T-cell (primary cell): ENCODE measurements around the gene CEMIP. TPM values are rescaled to one million over a fixed set of nuclear protein-coding genes. Genes with fewer than 3 reads are reported as not detected.
"Not testable (repeated sequence)": the region's sequence is repeated elsewhere in the genome, so short reads cannot be mapped to it uniquely, and the experiment has no call there.

Source experiments
- ATAC-seq, 4 experiments: fragments of 200-7000 bp in 3 of 4; fragments of 150-1000 bp in 1 of 4; cut with Tn5 transposase; replicated peaks in 1 of 4; 1 replicate in 3 of 4; 2 replicates in 1 of 4; pipeline ENCODE4 v1.10.0; 2021; ENCODE audit warnings: moderate library complexity in 3 of 4, mild to moderate bottlenecking in 2 of 4, moderate number of reproducible peaks in 1 of 4
- CTCF ChIA-PET, 2 donors: fragments of 300-600 bp; sonication (Branson Sonifier 250); formaldehyde crosslinking; loops; one replicate each; lab custom pipeline; 2022; ENCODE audit warnings: antibody characterized with exemption in 2 of 2; lab: Charles Lee
- POLR2A ChIA-PET, 2 donors: fragments of 300-600 bp; sonication (Branson Sonifier 250); formaldehyde crosslinking; loops; one replicate each; lab custom pipeline; 2022; ENCODE audit warnings: antibody characterized with exemption in 2 of 2; lab: Charles Lee
- DNase-seq, 35 experiments: peaks; one replicate each; pipeline versions ENCODE4 v3.0.0 to v3.0.0-alpha.2; 2013 to 2023
- H3K27ac ChIP-seq: one replicate; pipeline ENCODE4 v1.5.1; 2013; ENCODE audit warnings: low read length
- H3K27me3 ChIP-seq, 2 experiments: replicated peaks in 1 of 2; 1 replicate in 1 of 2; 2 replicates in 1 of 2; pipeline versions ENCODE4 v1.6.1 to v1.7.0; 2013; ENCODE audit warnings: low read length in 1 of 2, mixed read lengths in 1 of 2; ENCODE audit not compliant: control insufficient read depth in 2 of 2, insufficient read depth in 2 of 2; ENCODE audit errors: extremely low read depth in 1 of 2
- H3K36me3 ChIP-seq, 2 donors: 1 replicate in 1 of 2; 2 replicates in 1 of 2; pipeline versions ENCODE4 v1.6.1 to v1.7.0; 2013; ENCODE audit warnings: low read length in 1 of 2; ENCODE audit not compliant: control insufficient read depth in 2 of 2, insufficient read depth in 1 of 2; ENCODE audit errors: extremely low read depth in 1 of 2
- H3K4me1 ChIP-seq, 2 experiments: 1 replicate in 1 of 2; 2 replicates in 1 of 2; pipeline versions ENCODE4 v1.6.1 to v1.7.0; 2013; ENCODE audit warnings: low read length in 2 of 2, mixed read lengths in 1 of 2; ENCODE audit not compliant: insufficient read depth in 2 of 2, control insufficient read depth in 1 of 2; ENCODE audit errors: extremely low read depth in 1 of 2
- H3K4me3 ChIP-seq, 2 donors: 1 replicate in 1 of 2; 2 replicates in 1 of 2; pipeline versions ENCODE4 v1.5.1 to v1.7.0; 2013; ENCODE audit warnings: mild to moderate bottlenecking in 2 of 2, low read length in 1 of 2, moderate library complexity in 1 of 2; ENCODE audit not compliant: control insufficient read depth in 1 of 2; ENCODE audit errors: extremely low read depth in 1 of 2
- H3K9me3 ChIP-seq: 2 replicates; pipeline ENCODE4 v1.7.0; 2013
- H3K27ac Mint-ChIP-seq, 2 donors: one replicate each; pipeline ENCODE4 v1.8.0; 2020 to 2021; ENCODE audit warnings: mild to moderate bottlenecking in 2 of 2, mixed read lengths in 2 of 2
- H3K27me3 Mint-ChIP-seq, 2 donors: one replicate each; pipeline ENCODE4 v1.8.0; 2021 to 2022; ENCODE audit warnings: mixed read lengths in 2 of 2
- H3K36me3 Mint-ChIP-seq: one replicate; pipeline ENCODE4 v1.8.0; 2021; ENCODE audit warnings: mixed read lengths
- H3K4me1 Mint-ChIP-seq, 3 donors: one replicate each; pipeline ENCODE4 v1.8.0; 2020 to 2022; ENCODE audit warnings: mixed read lengths in 3 of 3, mild to moderate bottlenecking in 1 of 3
- H3K4me3 Mint-ChIP-seq, 3 donors: one replicate each; pipeline ENCODE4 v1.8.0; 2020 to 2022; ENCODE audit warnings: mild to moderate bottlenecking in 3 of 3, mixed read lengths in 3 of 3, moderate library complexity in 3 of 3
- H3K9me3 Mint-ChIP-seq, 3 donors: one replicate each; pipeline ENCODE4 v1.8.0; 2020 to 2022; ENCODE audit warnings: mixed read lengths in 3 of 3
- WGBS: methylation state at CpG from one replicate; pipeline ENCODE4 v1.1.5; 2013; ENCODE audit warnings: missing lambda C conversion rate; ENCODE audit not compliant: insufficient coverage; 5-methylcytosine and 5-hydroxymethylcytosine counted together
- total RNA-seq, 35 experiments: library from RNA in 6 of 35; stranded (reverse) in 6 of 35; fragments of 120-200 nt in 1 of 35; gene quantifications; one replicate each; pipeline versions ENCODE4 v1.2.1 to v1.2.4 and lab custom pipeline; 2013 to 2026

Gene CEMIP
- total RNA-seq, 5 donors from 2014 or later (not counting 1 experiment from before 2014, with no cell fraction given), result 0.63 to 1.2 (median 1.2) TPM; not detected in 2

- peaks cover 7 to 27% of the 10 kb centered on the region in 2 donors for H3K36me3 ChIP-seq
- DNase-seq, result peak in 1 of 35 experiments; percentile 7
- WGBS, result 71% methylated on average over 5 of the region's 19 CpGs
- H3K27ac ChIP-seq, H3K27me3 Mint-ChIP-seq, H3K4me1 ChIP-seq, H3K4me3 Mint-ChIP-seq, H3K9me3 Mint-ChIP-seq, POLR2A ChIA-PET, H3K4me3 ChIP-seq, H3K9me3 ChIP-seq, H3K27ac Mint-ChIP-seq, H3K4me1 Mint-ChIP-seq, CTCF ChIA-PET, H3K27me3 ChIP-seq: not testable (repeated sequence)
- peaks cover 63% of the 10 kb centered on the region for H3K36me3 Mint-ChIP-seq
- ATAC-seq, result peak in 3 of 4 experiments; percentile 69 to 90 (median 86)
These were observed 176.6 kb downstream of the CEMIP start for GRCh38 chr15:80955571-80956452.

- Mint-ChIP-seq H3K4me1 (peaks cover 17 to 19% (median 17%) of the 10 kb centered on the region in 3 donors), H3K36me3 (peaks cover 63% of the 10 kb centered on the region), H3K27me3 (no peaks in the 10 kb centered on the region), H3K9me3 (no peaks in the 10 kb centered on the region), H3K4me3 (no peak overlapping the region), H3K27ac (no peak overlapping the region)
- Histone ChIP-seq H3K36me3 (peaks cover 7 to 14% of the 10 kb centered on the region in 2 donors), H3K27ac (no peak overlapping the region), H3K27me3 (no peaks in the 10 kb centered on the region), H3K4me1 (no peaks in the 10 kb centered on the region), H3K4me3 (no peak overlapping the region), H3K9me3 (no peaks in the 10 kb centered on the region)
- DNase-seq, result no peak
- ChIA-PET POLR2A (no interaction called here), CTCF (interaction anchor here in 1 of 2 donors (1.0 kb wide), 1 partner anchor 12 kb away, joined by 3 read pairs; no protein-coding TSS in a partner anchor)
- 83% methylated on average over 2 of the region's 2 CpGs for WGBS
- ATAC-seq, result no peak
These were observed 178.4 kb downstream of the CEMIP start for GRCh38 chr15:80957556-80957955.

DNA sequence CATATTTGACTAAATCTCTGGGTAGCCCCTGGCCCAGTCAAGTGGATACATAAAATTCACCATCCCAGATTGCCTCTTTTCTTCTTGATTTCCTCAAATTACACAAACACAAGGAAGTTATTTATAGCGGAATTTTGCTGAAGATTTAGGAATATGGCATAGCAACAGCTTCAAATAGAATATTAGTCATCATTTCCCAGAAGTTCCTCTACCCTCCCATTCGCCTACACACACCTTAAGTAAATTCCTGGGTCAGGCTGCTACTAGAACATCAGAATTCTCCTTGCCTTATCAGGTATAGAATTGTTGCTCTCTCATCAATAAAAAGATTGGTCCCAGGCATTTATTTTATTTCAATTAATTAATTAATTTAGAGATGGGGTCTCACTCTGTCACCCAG is 178.8 kb downstream of the CEMIP start:
- H3K27ac ChIP-seq, result no peak overlapping the region
- WGBS, result no CpG with 5 or more reads among the region's 2 CpGs
- POLR2A ChIA-PET, result no interaction called here
- no peak for ATAC-seq
- H3K36me3 Mint-ChIP-seq, result peaks cover 63% of the 10 kb centered on the region
- no peak for DNase-seq
- no peak overlapping the region for H3K4me3 Mint-ChIP-seq
- H3K27me3 ChIP-seq, result no peaks in the 10 kb centered on the region
- H3K27ac Mint-ChIP-seq, result no peak overlapping the region
- H3K36me3 ChIP-seq, result peaks cover 5 to 14% of the 10 kb centered on the region in 2 donors
- no peak overlapping the region for H3K4me3 ChIP-seq
- H3K4me1 ChIP-seq, result no peaks in the 10 kb centered on the region
- no peaks in the 10 kb centered on the region for H3K9me3 Mint-ChIP-seq
- CTCF ChIA-PET, result no interaction called here
- H3K27me3 Mint-ChIP-seq, result no peaks in the 10 kb centered on the region
- peaks cover 21 to 23% (median 22%) of the 10 kb centered on the region in 3 donors for H3K4me1 Mint-ChIP-seq
- H3K9me3 ChIP-seq, result no peaks in the 10 kb centered on the region

DNA sequence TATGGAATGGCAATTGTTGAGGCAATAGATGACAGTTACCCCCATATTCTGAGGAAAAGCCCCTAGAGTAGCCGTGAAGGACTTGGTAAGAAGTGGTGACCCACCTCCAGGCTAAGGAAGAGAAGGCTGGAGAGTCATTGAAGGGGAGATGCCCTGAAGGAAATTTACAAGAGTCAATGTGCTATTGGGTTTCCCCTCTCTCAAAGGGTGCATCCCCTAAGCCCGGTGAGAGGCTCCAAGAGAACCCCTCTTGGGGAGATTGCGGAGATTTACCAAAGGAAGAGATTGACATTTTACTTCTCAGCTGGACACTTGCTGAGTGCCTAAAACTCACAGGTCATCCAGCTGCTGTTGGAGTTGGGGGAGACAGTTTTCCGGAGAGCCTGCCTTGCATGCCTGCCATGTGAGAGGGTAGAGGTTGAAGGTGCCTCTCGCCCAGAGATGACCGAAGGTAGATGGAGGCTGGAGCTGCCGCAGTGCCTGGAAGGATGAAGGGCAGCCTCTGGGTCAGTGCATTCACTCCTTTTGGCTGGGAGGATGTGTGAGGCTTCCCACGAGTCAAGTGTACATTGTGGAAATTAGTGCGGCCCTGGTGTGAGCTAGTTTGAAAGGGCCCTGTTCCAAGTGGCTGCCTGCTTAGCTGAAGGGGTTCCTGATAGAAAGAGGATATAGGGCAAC is 179.8 kb downstream of the CEMIP start:
- ATAC-seq (no peak), DNase-seq (no peak)
- Mint-ChIP-seq H3K9me3 (no peaks in the 10 kb centered on the region), H3K4me1 (peaks cover 24 to 28% (median 28%) of the 10 kb centered on the region in 3 donors), H3K4me3 (peak overlapping the region in 1 of 3 donors; percentile 13), H3K27me3 (no peaks in the 10 kb centered on the region), H3K27ac (no peak overlapping the region), H3K36me3 (peaks cover 65% of the 10 kb centered on the region)
- Histone ChIP-seq H3K4me1 (no peaks in the 10 kb centered on the region), H3K9me3 (no peaks in the 10 kb centered on the region), H3K27ac (no peak overlapping the region), H3K4me3 (no peak overlapping the region), H3K27me3 (no peaks in the 10 kb centered on the region), H3K36me3 (peaks cover 5 to 12% of the 10 kb centered on the region in 2 donors)
- 95% methylated on average over 8 of the region's 9 CpGs for WGBS
- ChIA-PET POLR2A (no interaction called here), CTCF (interaction anchor here in 1 of 2 donors (0.6 kb wide), 1 partner anchor 1468 kb away, joined by 4 read pairs; no protein-coding TSS in a partner anchor)

DNA sequence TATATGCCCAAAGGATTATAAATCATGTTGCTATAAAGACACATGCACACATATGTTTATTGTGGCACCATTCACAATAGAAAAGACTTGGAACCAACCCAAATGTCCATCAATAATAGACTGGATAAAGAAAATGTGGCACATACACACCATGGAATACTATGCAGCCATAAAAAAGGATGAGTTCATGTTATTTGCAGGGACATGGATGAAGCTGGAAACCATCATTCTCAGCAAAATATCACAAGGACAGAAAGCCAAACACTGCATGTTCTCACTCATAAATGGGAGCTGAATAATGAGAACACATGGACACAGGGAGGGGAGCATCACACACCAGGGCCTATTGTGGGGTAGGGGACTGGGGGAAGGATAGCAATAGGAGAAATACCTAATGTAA is 186.3 kb downstream of the CEMIP start:
- Mint-ChIP-seq H3K4me1 (peaks cover 31 to 34% (median 33%) of the 10 kb centered on the region in 3 donors), H3K36me3 (peaks cover 57% of the 10 kb centered on the region)
- H3K4me1 ChIP-seq, DNase-seq, ATAC-seq, CTCF ChIA-PET, H3K27me3 ChIP-seq, H3K4me3 ChIP-seq, POLR2A ChIA-PET, H3K9me3 ChIP-seq, H3K4me3 Mint-ChIP-seq, H3K9me3 Mint-ChIP-seq, H3K27ac ChIP-seq, H3K27ac Mint-ChIP-seq, H3K27me3 Mint-ChIP-seq: not testable (repeated sequence)
- peaks cover 12 to 15% of the 10 kb centered on the region in 2 donors for H3K36me3 ChIP-seq

DNA sequence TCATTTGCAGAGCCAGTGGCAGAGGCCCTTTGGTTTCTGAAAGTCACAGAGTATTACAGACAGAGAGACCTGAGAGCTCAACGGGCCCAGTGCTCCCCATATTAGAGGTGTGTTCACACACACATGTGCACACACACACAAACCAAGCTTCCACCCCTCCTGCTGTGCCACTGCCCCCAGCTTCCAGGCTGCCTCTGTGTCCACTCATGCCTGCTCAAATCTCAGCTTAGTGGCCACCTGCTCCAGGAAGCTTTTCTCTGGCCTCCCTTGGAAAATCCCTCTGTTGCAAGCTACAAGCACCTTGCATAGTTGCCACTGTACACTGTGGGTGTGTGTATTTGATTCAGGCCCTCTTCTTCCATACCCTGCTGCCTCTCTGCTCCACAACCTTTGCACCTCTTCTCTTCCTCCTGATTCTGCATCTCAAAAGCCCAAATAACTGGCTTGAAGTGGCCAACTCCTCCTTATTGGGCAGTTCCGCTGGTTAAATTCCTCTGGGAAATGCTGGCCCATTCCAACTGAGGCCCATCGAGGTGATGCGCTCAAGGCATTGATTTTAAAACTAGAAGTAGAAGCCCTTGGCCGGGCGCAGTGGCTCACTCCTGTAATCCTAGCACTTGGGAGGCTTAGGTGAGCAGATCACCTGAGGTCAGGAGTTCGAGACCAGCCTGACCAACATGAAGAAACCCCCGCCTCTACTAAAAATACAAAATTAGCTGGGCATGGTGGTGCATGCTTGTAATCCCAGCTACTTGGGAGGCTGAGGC is 187.4 kb downstream of the CEMIP start:
- CTCF ChIA-PET, result interaction anchor here in 1 of 2 donors (2.3 kb wide), 1 partner anchor 511 kb away, joined by 7 read pairs; no protein-coding TSS in a partner anchor
- no peak overlapping the region for H3K4me3 Mint-ChIP-seq
- Histone ChIP-seq H3K27ac (no peak overlapping the region), H3K4me1 (no peaks in the 10 kb centered on the region), H3K9me3 (no peaks in the 10 kb centered on the region), H3K4me3 (no peak overlapping the region), H3K27me3 (no peaks in the 10 kb centered on the region), H3K36me3 (peaks cover 12 to 18% of the 10 kb centered on the region in 2 donors)
- no peak overlapping the region for H3K27ac Mint-ChIP-seq
- peaks cover 0 to 4% (median 0%) of the 10 kb centered on the region in 3 donors for H3K9me3 Mint-ChIP-seq
- ATAC-seq (no peak), DNase-seq (no peak)
- H3K36me3 Mint-ChIP-seq, result peaks cover 47% of the 10 kb centered on the region
- POLR2A ChIA-PET, result no interaction called here
- peaks cover 25 to 34% (median 31%) of the 10 kb centered on the region in 3 donors for H3K4me1 Mint-ChIP-seq
- WGBS, result 91% methylated on average over 7 of the region's 8 CpGs
- no peaks in the 10 kb centered on the region for H3K27me3 Mint-ChIP-seq
